K562 (cell line): Measurements from ENCODE around the gene TBX19. TPM values are rescaled to one million over a fixed set of nuclear protein-coding genes. Genes with fewer than 3 reads are reported as not detected.

Experiments used
- ATAC-seq: fragments of 200-7000 bp; cut with Tn5 transposase; 3 replicates; pipeline ENCODE4 v1.9.1; 2020; ENCODE audit warnings: moderate library complexity
- BruUV-seq: library from RNA; stranded (reverse); fragments of 400-500 nt; replicated peaks from 2 replicates; lab custom pipeline; 2021; lab: Mats Ljungman, UMichigan
- CTCF ChIA-PET: fragments of 300-600 bp; formaldehyde crosslinking; extraction: SDS; loops from one replicate; lab custom pipeline; 2021; ENCODE audit warnings: low intra/inter-chr PET ratio; lab: Yijun Ruan, JAX
- POLR2A ChIA-PET: fragments of 300-600, 350-650 bp; sonication (Branson Sonifier 250); formaldehyde crosslinking; extraction: SDS; loops from one replicate; lab custom pipeline; 2021; ENCODE audit warnings: antibody characterized with exemption, inconsistent platforms; lab: Yijun Ruan, JAX
- DNase-seq, 4 experiments: peaks; one replicate each; pipeline versions ENCODE4 v3.0.0 to v3.0.0-alpha.2; 2011 to 2018; ENCODE audit warnings: low spot score in 3 of 4, mixed read lengths in 3 of 4; ENCODE audit errors: extremely low read depth in 1 of 4
- FAIRE-seq: peaks from 2 replicates; lab custom pipeline; 2011; peaks lifted over from hg19 to GRCh38; lab: Jason Lieb, UNC
- H2AFZ ChIP-seq: 2 replicates; pipeline ENCODE4 v1.6.0; 2011; ENCODE audit warnings: low read depth, low read length, control low read depth, inconsistent platforms
- H3K27ac ChIP-seq: fragments of 200-600 bp; 3 replicates; pipeline ENCODE4 v1.8.0; 2011; ENCODE audit warnings: low read depth, mild to moderate bottlenecking, control low read depth, inconsistent platforms, low read length, moderate library complexity, mixed read lengths; ENCODE audit errors: extremely low read depth
- H3K27me3 ChIP-seq, 2 experiments: fragments of 300-600 bp in 1 of 2; 2 replicates in 1 of 2; 3 replicates in 1 of 2; pipeline versions ENCODE4 v1.6.0 to v1.8.0; 2011; ENCODE audit warnings: inconsistent platforms in 2 of 2, low read length in 2 of 2, mild to moderate bottlenecking in 1 of 2, mixed read lengths in 1 of 2, moderate library complexity in 1 of 2; ENCODE audit not compliant: control insufficient read depth in 2 of 2, insufficient read depth in 2 of 2
- H3K36me3 ChIP-seq: fragments of 300-600 bp; 3 replicates; pipeline ENCODE4 v1.8.0; 2011; ENCODE audit warnings: mild to moderate bottlenecking, low read length, inconsistent platforms; ENCODE audit not compliant: control insufficient read depth, insufficient read depth
- H3K4me1 ChIP-seq, 2 experiments: fragments of 200-600 bp in 1 of 2; replicated peaks in 1 of 2; 2 replicates in 1 of 2; 3 replicates in 1 of 2; pipeline versions ENCODE4 v1.5.1 to v1.8.0; 2011; ENCODE audit warnings: inconsistent platforms in 2 of 2, low read length in 2 of 2, mild to moderate bottlenecking in 1 of 2, mixed read lengths in 1 of 2, moderate library complexity in 1 of 2; ENCODE audit not compliant: control insufficient read depth in 2 of 2, insufficient read depth in 2 of 2
- H3K4me2 ChIP-seq: 2 replicates; pipeline ENCODE4 v1.6.1; 2011; ENCODE audit warnings: low read length, control low read depth, inconsistent platforms, mixed read lengths; ENCODE audit not compliant: insufficient read depth
- H3K4me3 ChIP-seq: fragments of 200-600 bp; sonication (generic), shearing (Covaris generic); 2 replicates; pipeline ENCODE4 v1.5.1; 2016; ENCODE audit warnings: control low read depth, inconsistent platforms
- H3K79me2 ChIP-seq: fragments of 200-600 bp; 3 replicates; pipeline ENCODE4 v1.8.0; 2011; ENCODE audit warnings: low read length, inconsistent platforms; ENCODE audit not compliant: control insufficient read depth, insufficient read depth
- H3K9ac ChIP-seq, 2 experiments: 2 replicates each; pipeline versions ENCODE4 v1.6.0 to v1.6.1; 2011; ENCODE audit warnings: low read depth in 2 of 2, low read length in 2 of 2, control low read depth in 1 of 2, inconsistent platforms in 1 of 2, mild to moderate bottlenecking in 1 of 2, mixed read lengths in 1 of 2; ENCODE audit not compliant: insufficient read depth in 1 of 2
- H3K9me1 ChIP-seq: one replicate; pipeline ENCODE4 v1.6.0; 2011; ENCODE audit warnings: inconsistent platforms, mild to moderate bottlenecking, low read length, moderate library complexity; ENCODE audit not compliant: control insufficient read depth, insufficient read depth
- H3K9me3 ChIP-seq: replicated peaks from 2 replicates; pipeline ENCODE4 v1.5.1; 2011; ENCODE audit warnings: low read depth, low read length, inconsistent platforms; ENCODE audit not compliant: control insufficient read depth, insufficient read depth
- H4K20me1 ChIP-seq: replicated peaks from 2 replicates; pipeline ENCODE4 v1.6.1; 2011; ENCODE audit warnings: low read length, inconsistent platforms, mixed read lengths; ENCODE audit not compliant: control insufficient read depth, insufficient read depth
- CBX2 ChIP-seq: fragments of 200-600 bp; sonication (generic); IDR thresholded peaks from one replicate; pipeline ENCODE4 v1.6.1; 2012; ENCODE audit warnings: mild to moderate bottlenecking, low read length, inconsistent platforms; ENCODE audit not compliant: insufficient read depth, poor library complexity, severe bottlenecking
- CXXC5 ChIP-seq: fragments of 250-450 bp; sonication (Bioruptor Pico); IDR thresholded peaks from 2 replicates; pipeline ENCODE4 v1.8.0; 2022; ENCODE audit warnings: inconsistent platforms, mild to moderate bottlenecking, moderate library complexity
- GABPA ChIP-seq: fragments of 200-800 bp; sonication (Bioruptor generic); conservative IDR thresholded peaks from 2 replicates; pipeline ENCODE4 v1.6.1; 2016; ENCODE audit warnings: low read depth, missing genetic modification characterization, missing compliant biosample characterization
- HNRNPK ChIP-seq: fragments of 200-400 bp; formaldehyde crosslinking; IDR thresholded peaks from one replicate; pipeline ENCODE4 v1.6.1; 2018; ENCODE audit warnings: mild to moderate bottlenecking, low read depth, low read length; ENCODE audit not compliant: poor library complexity, severe bottlenecking
- KLF10 ChIP-seq: fragments of 250-450 bp; sonication (Bioruptor Pico); IDR thresholded peaks from 2 replicates; pipeline ENCODE4 v1.6.1; 2021; ENCODE audit warnings: matching md5 sums
- KLF16 ChIP-seq: IDR thresholded peaks from 2 replicates; pipeline ENCODE4 v1.6.1; 2016; ENCODE audit warnings: antibody characterized with exemption
- NELFE ChIP-seq: IDR thresholded peaks from 2 replicates; pipeline ENCODE4 v1.6.1; 2011; ENCODE audit warnings: mild to moderate bottlenecking; ENCODE audit not compliant: insufficient read depth, insufficient read length
- NR2C1 ChIP-seq, 2 experiments: fragments of 450-650 bp; IDR thresholded peaks; 2 replicates each; pipeline ENCODE4 v1.6.1; 2017; ENCODE audit warnings: mild to moderate bottlenecking in 2 of 2, antibody characterized with exemption in 1 of 2, inconsistent platforms in 1 of 2, missing compliant biosample characterization in 1 of 2, missing genetic modification characterization in 1 of 2
- POLR2G ChIP-seq: fragments of 200-400 bp; formaldehyde crosslinking; IDR thresholded peaks from 2 replicates; pipeline ENCODE4 v1.6.1; 2017; ENCODE audit warnings: low read depth, mild to moderate bottlenecking, antibody characterized with exemption, low read length, moderate library complexity
- PTTG1 ChIP-seq: fragments of 450-650 bp; IDR thresholded peaks from 2 replicates; pipeline ENCODE4 v1.6.1; 2016; ENCODE audit warnings: low read depth, mild to moderate bottlenecking, missing genetic modification characterization, missing compliant biosample characterization
- RAD51 ChIP-seq: fragments of 450-650 bp; IDR thresholded peaks from 2 replicates; pipeline ENCODE4 v1.7.1; 2016; ENCODE audit warnings: low read depth, mild to moderate bottlenecking, borderline replicate concordance
- RHOXF2B ChIP-seq: fragments of 250-450 bp; sonication (Bioruptor Pico); conservative IDR thresholded peaks from 2 replicates; pipeline ENCODE4 v1.5.1; 2021
- TAF15 ChIP-seq: fragments of 200-400 bp; formaldehyde crosslinking; IDR thresholded peaks from 2 replicates; pipeline ENCODE4 v1.6.1; 2017; ENCODE audit warnings: mild to moderate bottlenecking, low read depth, low read length, moderate library complexity
- TEAD4 ChIP-seq, 2 experiments: sonication (generic) in 1 of 2; formaldehyde crosslinking in 1 of 2; IDR thresholded peaks; 2 replicates each; pipeline versions ENCODE4 v1.6.1 to v1.8.0; 2012 to 2022; ENCODE audit warnings: borderline replicate concordance in 1 of 2, inconsistent platforms in 1 of 2, low read length in 1 of 2, mild to moderate bottlenecking in 1 of 2, missing genetic modification reagents in 1 of 2
- YY1 ChIP-seq, 3 experiments: IDR thresholded peaks; 2 replicates each; pipeline ENCODE4 v1.6.1; 2011; ENCODE audit warnings: low read length in 2 of 3, mild to moderate bottlenecking in 2 of 3, moderate library complexity in 2 of 3, borderline replicate concordance in 1 of 3, control low read depth in 1 of 3, low read depth in 1 of 3; ENCODE audit not compliant: insufficient read depth in 3 of 3, insufficient replicate concordance in 2 of 3, control insufficient read depth in 1 of 3, insufficient read length in 1 of 3; ENCODE audit errors: extremely low read depth in 1 of 3
- ZBTB26 ChIP-seq: fragments of 450-650 bp; formaldehyde crosslinking; IDR thresholded peaks from 2 replicates; pipeline ENCODE4 v1.4.0; 2022; ENCODE audit warnings: missing genetic modification characterization
- ZNF175 ChIP-seq: fragments of 200-800 bp; sonication (Bioruptor generic); IDR thresholded peaks from 2 replicates; pipeline ENCODE4 v1.6.1; 2016; ENCODE audit warnings: low read depth, mild to moderate bottlenecking, missing genetic modification characterization, missing compliant biosample characterization
- ZNF224 ChIP-seq: sonication (generic); formaldehyde crosslinking; IDR thresholded peaks from 2 replicates; pipeline ENCODE4 v1.8.0; 2022; ENCODE audit warnings: mild to moderate bottlenecking, missing genetic modification reagents
- ZNF444 ChIP-seq: fragments of 250-450 bp; sonication (Bioruptor Pico); IDR thresholded peaks from 2 replicates; pipeline ENCODE4 v1.4.0; 2020; ENCODE audit warnings: mild to moderate bottlenecking, moderate library complexity
- ZNF75A ChIP-seq: fragments of 450-650 bp; formaldehyde crosslinking; IDR thresholded peaks from 2 replicates; pipeline ENCODE4 v1.4.0; 2020; ENCODE audit warnings: mild to moderate bottlenecking
- ZNF77 ChIP-seq: fragments of 250-450 bp; sonication (Bioruptor Pico); IDR thresholded peaks from 2 replicates; pipeline ENCODE4 v1.5.0; 2020
- WGBS: fragments of 100-300 bp; shearing (Covaris generic); methylation state at CpG from one replicate; pipeline ENCODE4 v1.1.6; 2016; ENCODE audit warnings: low coverage, mixed read lengths; ENCODE audit not compliant: insufficient coverage; ENCODE audit errors: missing lambda C conversion rate; 5-methylcytosine and 5-hydroxymethylcytosine counted together
- in situ Hi-C: fragments of 300-500 bp; cut with MboI; formaldehyde crosslinking; loops from 4 replicates; pipeline ENCODE4 v1.15.0; 2018; ENCODE audit warnings: inconsistent platforms, mixed read lengths
- intact Hi-C: fragments of 100-400 bp; cut with micrococcal nuclease; formaldehyde crosslinking; loops from 2 replicates; pipeline ENCODE4 v1.14.2; 2022
- polyA plus RNA-seq, 8 experiments: library from polyadenylated mRNA; depleted of rRNA in 4 of 8; stranded (reverse) in 5 of 8; unstranded in 3 of 8; fragments of >200 nt; fragmentation: Nextera tagmentation in 2 of 8; fragmentation: Illumina TruSeq in 1 of 8; extraction: Ambion mirVana in 2 of 8; extraction: Trizol in 1 of 8; gene quantifications; 2 replicates each; pipeline versions ENCODE4 v1.2.1 to v1.2.3, GENCODE V29; 2011 to 2014; ENCODE audit warnings: inconsistent platforms in 1 of 8, missing spikeins in 1 of 8
- total RNA-seq, 7 experiments: library from RNA; depleted of rRNA in 6 of 7; stranded (reverse); fragments of >200 nt in 6 of 7; fragmentation: Illumina TruSeq in 2 of 7; extraction: Trizol in 2 of 7; gene quantifications; 2 replicates each; pipeline versions ENCODE4 v1.2.1 to v1.2.3, GENCODE V29; 2011 to 2021; ENCODE audit warnings: low replicate concordance in 1 of 7

TBX19 gene
- total and polyA plus RNA-seq, 9 of the 15 experiments (the other 6 are each of a cell fraction or from before 2014, with no cell fraction given): 0.32 to 3.1 (median 0.95) TPM

GRCh38 chr1:168243636-168244212 lies 37.0 kb upstream of the TBX19 start:
- 37% methylated on average over 3 of the region's 3 CpGs for WGBS
- intact Hi-C loops: no loop called here
- Histone ChIP-seq H2AFZ (no peak overlapping the region), H3K9me3 (no peaks in the 10 kb centered on the region), H4K20me1 (no peaks in the 10 kb centered on the region), H3K4me3 (no peak overlapping the region), H3K9ac (no peak overlapping the region), H3K27me3 (no peaks in the 10 kb centered on the region), H3K79me2 (no peaks in the 10 kb centered on the region), H3K36me3 (peaks cover 71% of the 10 kb centered on the region), H3K4me2 (no peak overlapping the region), H3K27ac (no peak overlapping the region; the same call in 2 of the 3 replicates), H3K4me1 (peaks cover 0 to 5% of the 10 kb centered on the region in 2 experiments; a peak in 1 of 5 replicates), H3K9me1 (no peaks in the 10 kb centered on the region)
- POLR2A ChIA-PET: interaction anchor here (0.6 to 2.2 kb wide), 4 partner anchors 9 to 23 kb away, joined by 4 to 6 read pairs (median 6); no protein-coding TSS in a partner anchor
- no peak for FAIRE-seq
- no peak for DNase-seq
- no TSS peak for BruUV-seq
- in situ Hi-C loops: no loop called here
- CTCF ChIA-PET: no interaction called here
- peak; percentile 68 for ATAC-seq
- peak; percentile 90 for TF ChIP-seq ZNF175 (CRISPR knock-in tag)
- no peak for TF ChIP-seq RHOXF2B (CRISPR knock-in tag)
- TF ChIP-seq TAF15: no peak
- TF ChIP-seq GABPA (tag): peak; percentile 48; the same call in 1 of the 2 replicates
- TF ChIP-seq PTTG1 (tag): no peak
- no peak for TF ChIP-seq HNRNPK
- no peak for TF ChIP-seq KLF16
- no peak for TF ChIP-seq ZNF444 (CRISPR knock-in tag)
- no peak for TF ChIP-seq TEAD4 (IDR thresholded peaks at IDR 0.05; ENCODE audit: low read length)
- no peak for TF ChIP-seq TEAD4 (CRISPR knock-in tag; IDR thresholded peaks at IDR 0.05; ENCODE audit: borderline replicate concordance)
- TF ChIP-seq ZNF77: no peak
- TF ChIP-seq YY1 (IDR thresholded peaks at IDR 0.05; ENCODE audit: borderline replicate concordance in 1 of 3, control insufficient read depth in 1 of 3, extremely low read depth in 1 of 3, insufficient read depth in 3 of 3, insufficient read length in 1 of 3, insufficient replicate concordance in 2 of 3, low read depth in 1 of 3, low read length in 2 of 3): no peak
- no peak for TF ChIP-seq POLR2G
- no peak for TF ChIP-seq ZNF224
- no peak for TF ChIP-seq NELFE
- TF ChIP-seq CBX2: no peak
- TF ChIP-seq RAD51: no peak
- TF ChIP-seq ZBTB26 (CRISPR knock-in tag): no peak
- TF ChIP-seq KLF10: no peak
- TF ChIP-seq ZNF75A (CRISPR knock-in tag): no peak
- TF ChIP-seq CXXC5 (CRISPR knock-in tag): peak; percentile 41; the same call in 1 of the 2 replicates
- no peak for TF ChIP-seq NR2C1 (IDR thresholded peaks at IDR 0.05)
- TF ChIP-seq NR2C1 (tag; IDR thresholded peaks at IDR 0.05): peak; percentile 54
